ENCODE results near the gene ARHGAP24. TPM values are rescaled to one million over a fixed set of nuclear protein-coding genes. Genes with fewer than 3 reads are reported as not detected.

ARHGAP24 gene
- total RNA-seq, 1 donor from 2014 or later, result 1.5 TPM

DNA sequence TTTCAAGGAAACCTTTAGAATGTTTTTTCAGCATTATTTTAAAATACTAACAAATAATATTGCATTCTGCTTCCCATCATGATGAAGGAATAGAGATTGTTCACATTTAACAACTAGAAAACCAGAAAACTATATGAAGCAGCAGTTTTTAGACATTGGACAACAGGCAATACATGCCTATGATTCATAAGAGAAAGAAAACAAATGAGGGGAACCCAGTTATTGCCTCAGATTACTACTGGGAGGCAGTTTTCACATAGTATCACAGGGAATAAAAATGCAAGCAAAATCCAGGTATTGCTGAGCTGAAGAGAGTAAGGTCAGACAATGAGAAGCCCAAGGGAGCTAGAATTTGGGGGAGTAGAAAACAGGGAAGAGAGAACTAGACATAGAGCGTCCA is 511.3 kb downstream of the ARHGAP24 start:
- DNase-seq (ENCODE audit: low read depth, low spot score), result no peak
- Mint-ChIP-seq H3K27me3 (ENCODE audit: low read depth) (no peaks in the 10 kb centered on the region), H3K9me3 (peaks cover 4% of the 10 kb centered on the region), H3K4me3 (no peak overlapping the region), H3K4me1 (no peaks in the 10 kb centered on the region), H3K27ac (ENCODE audit: unreplicated experiment) (no peak overlapping the region), H3K36me3 (ENCODE audit: low read depth) (no peaks in the 10 kb centered on the region)
- TF ChIP-seq, protein P1, sequence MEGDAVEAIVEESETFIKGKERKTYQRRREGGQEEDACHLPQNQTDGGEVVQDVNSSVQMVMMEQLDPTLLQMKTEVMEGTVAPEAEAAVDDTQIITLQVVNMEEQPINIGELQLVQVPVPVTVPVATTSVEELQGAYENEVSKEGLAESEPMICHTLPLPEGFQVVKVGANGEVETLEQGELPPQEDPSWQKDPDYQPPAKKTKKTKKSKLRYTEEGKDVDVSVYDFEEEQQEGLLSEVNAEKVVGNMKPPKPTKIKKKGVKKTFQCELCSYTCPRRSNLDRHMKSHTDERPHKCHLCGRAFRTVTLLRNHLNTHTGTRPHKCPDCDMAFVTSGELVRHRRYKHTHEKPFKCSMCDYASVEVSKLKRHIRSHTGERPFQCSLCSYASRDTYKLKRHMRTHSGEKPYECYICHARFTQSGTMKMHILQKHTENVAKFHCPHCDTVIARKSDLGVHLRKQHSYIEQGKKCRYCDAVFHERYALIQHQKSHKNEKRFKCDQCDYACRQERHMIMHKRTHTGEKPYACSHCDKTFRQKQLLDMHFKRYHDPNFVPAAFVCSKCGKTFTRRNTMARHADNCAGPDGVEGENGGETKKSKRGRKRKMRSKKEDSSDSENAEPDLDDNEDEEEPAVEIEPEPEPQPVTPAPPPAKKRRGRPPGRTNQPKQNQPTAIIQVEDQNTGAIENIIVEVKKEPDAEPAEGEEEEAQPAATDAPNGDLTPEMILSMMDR (conservative IDR thresholded peaks at IDR 0.05), result no peak

DNA sequence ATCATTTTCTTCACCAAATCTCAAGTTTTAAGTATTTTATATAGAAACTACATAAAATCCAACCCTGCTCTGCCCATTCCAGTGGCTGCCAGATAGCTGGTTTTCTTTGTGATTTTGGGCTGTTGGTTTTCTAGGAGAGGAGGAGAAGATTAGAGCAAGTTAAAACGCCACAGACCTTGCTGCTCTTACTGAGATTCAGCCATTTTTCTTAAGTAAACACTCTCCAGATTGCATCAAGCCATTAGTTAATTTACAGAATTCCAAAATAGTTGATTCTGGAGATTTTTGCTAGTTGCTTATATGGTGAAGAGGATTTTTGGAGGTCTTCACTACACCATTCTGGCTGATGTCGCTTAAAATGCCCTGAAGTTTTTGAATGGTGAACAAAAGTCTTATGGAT is 518.7 kb downstream of the ARHGAP24 start:
- Mint-ChIP-seq H3K9me3 (no peaks in the 10 kb centered on the region), H3K27ac (ENCODE audit: unreplicated experiment) (no peak overlapping the region), H3K4me3 (no peak overlapping the region), H3K27me3 (ENCODE audit: low read depth) (no peaks in the 10 kb centered on the region), H3K4me1 (no peaks in the 10 kb centered on the region), H3K36me3 (ENCODE audit: low read depth) (no peaks in the 10 kb centered on the region)
- TF ChIP-seq, protein P1 (conservative IDR thresholded peaks at IDR 0.05), result no peak
- DNase-seq (ENCODE audit: low read depth, low spot score), result no peak

DNA sequence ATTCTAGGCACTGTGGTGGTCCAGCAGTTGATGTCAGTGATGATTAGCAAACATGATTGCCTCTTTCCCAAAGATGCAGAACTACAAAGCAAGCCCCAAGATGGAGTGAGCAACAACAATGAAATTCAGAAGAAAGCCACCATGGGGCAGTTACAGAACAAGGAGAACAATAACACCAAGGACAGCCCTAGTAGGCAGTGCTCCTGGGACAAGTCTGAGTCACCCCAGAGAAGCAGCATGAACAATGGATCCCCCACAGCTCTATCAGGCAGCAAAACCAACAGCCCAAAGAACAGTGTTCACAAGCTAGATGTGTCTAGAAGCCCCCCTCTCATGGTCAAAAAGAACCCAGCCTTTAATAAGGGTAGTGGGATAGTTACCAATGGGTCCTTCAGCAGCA is 519.6 kb downstream of the ARHGAP24 start:
- no peak for DNase-seq (ENCODE audit: low read depth, low spot score)
- Mint-ChIP-seq H3K36me3 (ENCODE audit: low read depth) (no peaks in the 10 kb centered on the region), H3K4me1 (no peaks in the 10 kb centered on the region), H3K4me3 (no peak overlapping the region), H3K27me3 (ENCODE audit: low read depth) (no peaks in the 10 kb centered on the region), H3K9me3 (no peaks in the 10 kb centered on the region), H3K27ac (ENCODE audit: unreplicated experiment) (no peak overlapping the region)
- TF ChIP-seq, protein P1 (conservative IDR thresholded peaks at IDR 0.05), result no peak

DNA sequence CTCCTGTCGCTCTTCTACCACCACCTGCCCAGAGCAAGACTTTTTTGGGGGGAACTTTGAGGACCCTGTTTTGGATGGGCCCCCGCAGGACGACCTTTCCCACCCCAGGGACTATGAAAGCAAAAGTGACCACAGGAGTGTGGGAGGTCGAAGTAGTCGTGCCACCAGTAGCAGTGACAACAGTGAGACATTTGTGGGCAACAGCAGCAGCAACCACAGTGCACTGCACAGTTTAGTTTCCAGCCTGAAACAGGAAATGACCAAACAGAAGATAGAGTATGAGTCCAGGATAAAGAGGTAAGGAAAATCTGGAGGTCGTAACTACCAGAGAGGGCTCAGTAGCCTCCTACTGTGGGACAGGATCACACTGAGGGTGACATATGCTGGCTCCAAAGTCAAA is 520.4 kb downstream of the ARHGAP24 start:
- Mint-ChIP-seq H3K9me3 (no peaks in the 10 kb centered on the region), H3K36me3 (ENCODE audit: low read depth) (no peaks in the 10 kb centered on the region), H3K27me3 (ENCODE audit: low read depth) (no peaks in the 10 kb centered on the region), H3K4me1 (no peaks in the 10 kb centered on the region), H3K4me3 (no peak overlapping the region), H3K27ac (ENCODE audit: unreplicated experiment) (no peak overlapping the region)
- DNase-seq (ENCODE audit: low read depth, low spot score), result no peak
- TF ChIP-seq, protein P1 (conservative IDR thresholded peaks at IDR 0.05), result no peak

DNA sequence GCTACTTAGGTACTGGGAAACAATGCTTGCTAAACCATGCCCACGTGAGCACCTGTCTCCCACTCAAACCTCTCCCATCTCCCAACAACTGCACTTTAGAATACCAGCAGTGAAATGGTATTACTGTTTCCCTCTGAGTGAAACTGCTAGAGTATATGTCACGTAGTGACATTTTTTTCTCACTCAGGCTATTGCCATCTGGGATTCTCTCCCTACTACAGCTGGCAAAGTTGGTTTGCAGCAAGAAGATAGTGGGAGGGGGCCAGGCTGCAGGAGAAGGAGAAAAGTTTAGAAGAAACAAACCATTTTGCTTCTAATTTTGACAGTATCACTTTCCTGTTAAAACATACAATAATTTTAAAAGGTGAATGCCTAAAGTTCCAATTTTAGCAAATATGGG is 526.6 kb downstream of the ARHGAP24 start:
- Mint-ChIP-seq H3K27ac (ENCODE audit: unreplicated experiment) (no peak overlapping the region), H3K4me1 (no peaks in the 10 kb centered on the region)

More for the DNA sequence above, 526.6 kb downstream of the ARHGAP24 start:
- Mint-ChIP-seq H3K36me3 (ENCODE audit: low read depth) (no peaks in the 10 kb centered on the region), H3K9me3 (no peaks in the 10 kb centered on the region), H3K27me3 (ENCODE audit: low read depth) (no peaks in the 10 kb centered on the region), H3K4me3 (no peak overlapping the region)
- TF ChIP-seq, protein P1 (conservative IDR thresholded peaks at IDR 0.05), result no peak
- no peak for DNase-seq (ENCODE audit: low read depth, low spot score)

Measured in neural crest cell (in vitro differentiated cells).